GM12864 (cell line): ENCODE data around the gene LBR.
"Not testable (repeated sequence)": the region's sequence is repeated elsewhere in the genome, so short reads cannot be mapped to it uniquely, and the experiment has no call there.

Experiments used
- DNase-seq: peaks from one replicate; pipeline ENCODE4 v3.0.0-alpha.2; 2011; ENCODE audit warnings: low read depth
- H3K4me3 ChIP-seq: 2 replicates; pipeline ENCODE4 v1.5.1; 2011; ENCODE audit warnings: mild to moderate bottlenecking, low read depth, low read length, control low read depth
- CTCF ChIP-seq: IDR thresholded peaks from 2 replicates; pipeline ENCODE4 v1.5.1; 2011; ENCODE audit warnings: low read depth, mild to moderate bottlenecking, moderate library complexity, low read length, control low read depth, inconsistent platforms; ENCODE audit errors: missing control alignments

Gene LBR

GRCh38 chr1:225427235-225428067 is at the start of gene LBR:
Gene LBR, minus strand, starts transcription at chr1:225428038. Its CDS starts 3,963 bp downstream, at chr1:225424075.
- no peak for DNase-seq
- no peak for TF ChIP-seq CTCF

GRCh38 chr1:225477296-225477911 is 49.6 kb upstream of the LBR start:
- no peak for DNase-seq
- TF ChIP-seq CTCF = no peak

More at GRCh38 chr1:225427235-225428067, at the start of gene LBR:
- H3K4me3 ChIP-seq = peak within 1 kb of the TSS; percentile 96

GRCh38 chr1:225476538-225476988 is 48.7 kb upstream of the LBR start:
- no peak for TF ChIP-seq CTCF
- no peak overlapping the region for H3K4me3 ChIP-seq
- DNase-seq = no peak

More at GRCh38 chr1:225477296-225477911, 49.6 kb upstream of the LBR start:
- no peak overlapping the region for H3K4me3 ChIP-seq

GRCh38 chr1:225476100-225476511 is 48.3 kb upstream of the LBR start:
- H3K4me3 ChIP-seq = no peak overlapping the region
- DNase-seq = no peak
- TF ChIP-seq CTCF = no peak

GRCh38 chr1:225474986-225475820 is 47.4 kb upstream of the LBR start:
- DNase-seq = no peak
- H3K4me3 ChIP-seq = no peak overlapping the region
- peak; percentile 100 for TF ChIP-seq CTCF

GRCh38 chr1:225474439-225474985 is 46.7 kb upstream of the LBR start:
- DNase-seq = no peak
- TF ChIP-seq CTCF = no peak

GRCh38 chr1:225473676-225474438 is 46.0 kb upstream of the LBR start:
- DNase-seq, H3K4me3 ChIP-seq: not testable (repeated sequence)

More at GRCh38 chr1:225474439-225474985, 46.7 kb upstream of the LBR start:
- H3K4me3 ChIP-seq = no peak overlapping the region

GRCh38 chr1:225473266-225473665 is 45.4 kb upstream of the LBR start:
- DNase-seq, H3K4me3 ChIP-seq: not testable (repeated sequence)
